DOHH2 (cell line): ENCODE measurements around the gene FAM234B.

ENCODE experiments used
- EZH2phosphoT487 ChIP-seq: fragments of 200-600 bp; sonication (generic); IDR thresholded peaks from 2 replicates; pipeline ENCODE4 v1.6.1; 2017; ENCODE audit warnings: borderline replicate concordance, mild to moderate bottlenecking, antibody characterized with exemption, low read length, moderate library complexity, mixed read lengths
- TF ChIP-seq, protein P1 (sequence below): fragments of 200-600 bp; sonication (generic); IDR thresholded peaks from one replicate; pipeline ENCODE4 v1.5.1; 2014; ENCODE audit warnings: antibody characterized with exemption, mild to moderate bottlenecking, low read depth, low read length; ENCODE audit not compliant: poor library complexity, severe bottlenecking

DNA sequence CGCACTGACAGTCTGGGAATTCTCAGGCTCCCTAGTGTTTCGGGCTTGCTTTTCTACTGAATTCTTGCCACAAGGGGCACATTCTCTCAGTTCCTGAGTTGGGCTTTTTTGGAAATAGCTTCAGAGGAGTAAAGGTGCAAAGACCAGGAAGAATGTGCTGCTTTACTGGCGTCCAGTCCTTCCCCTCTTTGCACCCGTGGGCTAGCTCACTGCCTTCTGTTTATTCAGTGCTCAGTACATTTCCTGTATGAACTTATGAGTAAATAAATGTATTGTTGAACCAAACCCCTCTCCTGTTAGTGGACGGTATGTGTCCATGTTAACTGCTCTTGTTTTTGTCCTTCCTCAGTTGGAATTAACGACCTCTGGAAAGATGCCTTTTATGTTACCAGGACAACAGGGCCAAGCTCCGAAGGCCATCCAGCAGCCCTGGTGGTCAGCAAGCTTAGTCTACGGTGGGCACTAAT lies 35.3 kb downstream of the FAM234B start:
- TF ChIP-seq, protein P1, sequence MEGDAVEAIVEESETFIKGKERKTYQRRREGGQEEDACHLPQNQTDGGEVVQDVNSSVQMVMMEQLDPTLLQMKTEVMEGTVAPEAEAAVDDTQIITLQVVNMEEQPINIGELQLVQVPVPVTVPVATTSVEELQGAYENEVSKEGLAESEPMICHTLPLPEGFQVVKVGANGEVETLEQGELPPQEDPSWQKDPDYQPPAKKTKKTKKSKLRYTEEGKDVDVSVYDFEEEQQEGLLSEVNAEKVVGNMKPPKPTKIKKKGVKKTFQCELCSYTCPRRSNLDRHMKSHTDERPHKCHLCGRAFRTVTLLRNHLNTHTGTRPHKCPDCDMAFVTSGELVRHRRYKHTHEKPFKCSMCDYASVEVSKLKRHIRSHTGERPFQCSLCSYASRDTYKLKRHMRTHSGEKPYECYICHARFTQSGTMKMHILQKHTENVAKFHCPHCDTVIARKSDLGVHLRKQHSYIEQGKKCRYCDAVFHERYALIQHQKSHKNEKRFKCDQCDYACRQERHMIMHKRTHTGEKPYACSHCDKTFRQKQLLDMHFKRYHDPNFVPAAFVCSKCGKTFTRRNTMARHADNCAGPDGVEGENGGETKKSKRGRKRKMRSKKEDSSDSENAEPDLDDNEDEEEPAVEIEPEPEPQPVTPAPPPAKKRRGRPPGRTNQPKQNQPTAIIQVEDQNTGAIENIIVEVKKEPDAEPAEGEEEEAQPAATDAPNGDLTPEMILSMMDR = no peak
- no peak for TF ChIP-seq EZH2phosphoT487
